ENCODE measurements around the gene GGT7. TPM values are rescaled to one million over a fixed set of nuclear protein-coding genes. Genes with fewer than 3 reads are reported as not detected.

GGT7 gene
- total RNA-seq, 1 donor from 2014 or later: 25.5 TPM

- H3K9me3 ChIP-seq: peaks cover 4% of the 10 kb centered on the region in 2 donors
- H3K27ac ChIP-seq: peak overlapping the region; percentile 68 to 86
- peaks cover 14 to 28% of the 10 kb centered on the region in 2 donors for H3K36me3 ChIP-seq
- TF ChIP-seq, protein P1, sequence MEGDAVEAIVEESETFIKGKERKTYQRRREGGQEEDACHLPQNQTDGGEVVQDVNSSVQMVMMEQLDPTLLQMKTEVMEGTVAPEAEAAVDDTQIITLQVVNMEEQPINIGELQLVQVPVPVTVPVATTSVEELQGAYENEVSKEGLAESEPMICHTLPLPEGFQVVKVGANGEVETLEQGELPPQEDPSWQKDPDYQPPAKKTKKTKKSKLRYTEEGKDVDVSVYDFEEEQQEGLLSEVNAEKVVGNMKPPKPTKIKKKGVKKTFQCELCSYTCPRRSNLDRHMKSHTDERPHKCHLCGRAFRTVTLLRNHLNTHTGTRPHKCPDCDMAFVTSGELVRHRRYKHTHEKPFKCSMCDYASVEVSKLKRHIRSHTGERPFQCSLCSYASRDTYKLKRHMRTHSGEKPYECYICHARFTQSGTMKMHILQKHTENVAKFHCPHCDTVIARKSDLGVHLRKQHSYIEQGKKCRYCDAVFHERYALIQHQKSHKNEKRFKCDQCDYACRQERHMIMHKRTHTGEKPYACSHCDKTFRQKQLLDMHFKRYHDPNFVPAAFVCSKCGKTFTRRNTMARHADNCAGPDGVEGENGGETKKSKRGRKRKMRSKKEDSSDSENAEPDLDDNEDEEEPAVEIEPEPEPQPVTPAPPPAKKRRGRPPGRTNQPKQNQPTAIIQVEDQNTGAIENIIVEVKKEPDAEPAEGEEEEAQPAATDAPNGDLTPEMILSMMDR (IDR thresholded peaks at IDR 0.05): no peak
- H3K4me1 ChIP-seq: peaks cover 3 to 27% of the 10 kb centered on the region in 2 donors
- intact Hi-C loops (cut with DNase I): no loop called here
- no peak for DNase-seq (ENCODE audit: low spot score in 2 of 2)
- H3K4me3 ChIP-seq: no peak overlapping the region
- no peaks in the 10 kb centered on the region for H3K27me3 ChIP-seq
Measured at GRCh38 chr20:34887023-34887422, 14.4 kb upstream of the GGT7 start.

GRCh38 chr20:34886122-34886521 is 13.5 kb upstream of the GGT7 start:
- TF ChIP-seq, protein P1 (IDR thresholded peaks at IDR 0.05): no peak
- Histone ChIP-seq H3K9me3 (peaks cover 4% of the 10 kb centered on the region in 2 donors), H3K27me3 (no peaks in the 10 kb centered on the region), H3K4me1 (peaks cover 3 to 19% of the 10 kb centered on the region in 2 donors), H3K4me3 (no peak overlapping the region), H3K36me3 (peaks cover 14 to 28% of the 10 kb centered on the region in 2 donors), H3K27ac (peak overlapping the region; percentile 68 to 86)
- no peak for DNase-seq (ENCODE audit: low spot score in 2 of 2)
- intact Hi-C loops (cut with DNase I): no loop called here

GRCh38 chr20:34884260-34884659 is 11.6 kb upstream of the GGT7 start:
- no peak overlapping the region for H3K4me3 ChIP-seq
- TF ChIP-seq, protein P1 (IDR thresholded peaks at IDR 0.05): no peak
- H3K36me3 ChIP-seq: peaks cover 14 to 28% of the 10 kb centered on the region in 2 donors
- H3K9me3 ChIP-seq: peaks cover 0 to 4% of the 10 kb centered on the region in 2 donors
- peaks cover 3 to 21% of the 10 kb centered on the region in 2 donors for H3K4me1 ChIP-seq
- peak overlapping the region; percentile 68 to 86 for H3K27ac ChIP-seq
- no peak for DNase-seq (ENCODE audit: low spot score in 2 of 2)
- intact Hi-C loops (cut with DNase I): no loop called here
- no peaks in the 10 kb centered on the region for H3K27me3 ChIP-seq

DNA sequence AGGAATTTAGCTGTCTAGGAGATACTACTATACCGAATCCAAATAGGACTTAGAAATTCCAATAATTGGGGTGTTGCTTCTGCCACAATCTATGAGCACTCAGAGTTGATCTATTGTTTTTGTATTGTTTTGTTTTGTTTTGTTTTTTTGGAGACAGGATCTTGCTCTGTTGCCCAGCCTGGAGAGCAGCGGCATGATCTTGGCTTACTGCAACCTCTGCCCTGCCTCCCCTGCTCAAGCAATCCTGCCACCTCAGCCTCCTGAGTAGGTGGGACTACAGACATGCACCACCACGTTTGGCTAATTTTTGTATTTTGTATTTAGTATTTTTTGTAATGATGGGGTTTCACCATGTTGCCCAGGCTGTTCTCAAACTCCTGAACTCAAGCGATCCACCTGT is 11.2 kb upstream of the GGT7 start:
- peak overlapping the region; percentile 8 to 11 for H3K27ac ChIP-seq
- TF ChIP-seq, protein P1 (IDR thresholded peaks at IDR 0.05): no peak
- H3K36me3 ChIP-seq: peaks cover 14 to 28% of the 10 kb centered on the region in 2 donors
- no peak for DNase-seq (ENCODE audit: low spot score in 2 of 2)
- intact Hi-C loops (cut with DNase I): loop anchor here (2.0 kb wide), 1 partner anchor 27 kb away; no protein-coding TSS in a partner anchor
- peaks cover 0 to under 1% of the 10 kb centered on the region in 2 donors for H3K9me3 ChIP-seq
- no peak overlapping the region for H3K4me3 ChIP-seq
- peaks cover 3 to 21% of the 10 kb centered on the region in 2 donors for H3K4me1 ChIP-seq
- no peaks in the 10 kb centered on the region for H3K27me3 ChIP-seq

GRCh38 chr20:34883087-34883688 is 10.5 kb upstream of the GGT7 start:
- Histone ChIP-seq H3K9me3 (no peaks in the 10 kb centered on the region), H3K27ac (peak overlapping the region; percentile 8 to 35), H3K36me3 (peaks cover 14 to 28% of the 10 kb centered on the region in 2 donors), H3K27me3 (no peaks in the 10 kb centered on the region), H3K4me1 (peaks cover 3 to 22% of the 10 kb centered on the region in 2 donors), H3K4me3 (no peak overlapping the region)
- no peak for DNase-seq (ENCODE audit: low spot score in 2 of 2)
- TF ChIP-seq, protein P1 (IDR thresholded peaks at IDR 0.05): no peak
- intact Hi-C loops (cut with DNase I): loop anchor here (2.0 kb wide), 1 partner anchor 28 kb away; no protein-coding TSS in a partner anchor

Data from ascending aorta (tissue), 2 donors.